Measurements from ENCODE around the gene OR4C5.
"Not testable (repeated sequence)": the region's sequence is repeated elsewhere in the genome, so short reads cannot be mapped to it uniquely, and the experiment has no call there.

DNA sequence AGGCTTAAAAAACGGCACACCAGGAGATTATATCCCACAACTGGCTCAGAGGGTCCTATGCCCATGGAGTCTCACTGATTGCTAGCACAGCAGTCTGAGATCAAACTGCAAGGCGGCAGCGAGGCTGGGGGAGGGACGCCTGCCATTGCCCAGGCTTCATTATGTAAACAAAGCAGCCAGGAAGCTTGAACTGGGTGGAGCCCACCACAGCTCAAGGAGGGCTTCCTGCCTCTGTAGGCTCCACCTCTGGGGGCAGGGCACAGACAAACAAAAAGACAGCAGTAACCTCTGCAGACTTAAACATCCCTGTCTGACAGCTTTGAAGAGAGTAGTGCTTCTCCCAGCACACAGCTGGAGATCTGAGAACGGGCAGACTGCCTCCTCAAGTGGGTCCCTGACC is 20.0 kb downstream of the OR4C5 start:
- TF ChIP-seq EZH2 (IDR thresholded peaks at IDR 0.05; ENCODE audit: low read depth, low read length, severe bottlenecking); RAD21 (IDR thresholded peaks at IDR 0.05 in 1 of 2, conservative IDR thresholded peaks at IDR 0.05 in 1 of 2; ENCODE audit: low read depth in 2 of 2, low read length in 2 of 2); EP300 (IDR thresholded peaks at IDR 0.05; ENCODE audit: borderline replicate concordance in 1 of 2, low read depth in 2 of 2, low read length in 2 of 2); POLR2A (IDR thresholded peaks at IDR 0.05; ENCODE audit: control extremely low read depth in 1 of 2, low read depth in 2 of 2, low read length in 2 of 2); RFX5 (IDR thresholded peaks at IDR 0.05; ENCODE audit: borderline replicate concordance, low read depth, low read length); SIX5 (IDR thresholded peaks at IDR 0.05; ENCODE audit: low read depth, low read length); CREB1 (IDR thresholded peaks at IDR 0.05); HDAC6 (IDR thresholded peaks at IDR 0.05; ENCODE audit: low read depth, low read length): not testable (repeated sequence)
- TF ChIP-seq, protein P1, sequence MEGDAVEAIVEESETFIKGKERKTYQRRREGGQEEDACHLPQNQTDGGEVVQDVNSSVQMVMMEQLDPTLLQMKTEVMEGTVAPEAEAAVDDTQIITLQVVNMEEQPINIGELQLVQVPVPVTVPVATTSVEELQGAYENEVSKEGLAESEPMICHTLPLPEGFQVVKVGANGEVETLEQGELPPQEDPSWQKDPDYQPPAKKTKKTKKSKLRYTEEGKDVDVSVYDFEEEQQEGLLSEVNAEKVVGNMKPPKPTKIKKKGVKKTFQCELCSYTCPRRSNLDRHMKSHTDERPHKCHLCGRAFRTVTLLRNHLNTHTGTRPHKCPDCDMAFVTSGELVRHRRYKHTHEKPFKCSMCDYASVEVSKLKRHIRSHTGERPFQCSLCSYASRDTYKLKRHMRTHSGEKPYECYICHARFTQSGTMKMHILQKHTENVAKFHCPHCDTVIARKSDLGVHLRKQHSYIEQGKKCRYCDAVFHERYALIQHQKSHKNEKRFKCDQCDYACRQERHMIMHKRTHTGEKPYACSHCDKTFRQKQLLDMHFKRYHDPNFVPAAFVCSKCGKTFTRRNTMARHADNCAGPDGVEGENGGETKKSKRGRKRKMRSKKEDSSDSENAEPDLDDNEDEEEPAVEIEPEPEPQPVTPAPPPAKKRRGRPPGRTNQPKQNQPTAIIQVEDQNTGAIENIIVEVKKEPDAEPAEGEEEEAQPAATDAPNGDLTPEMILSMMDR (IDR thresholded peaks at IDR 0.05; ENCODE audit: control extremely low read depth in 1 of 3, insufficient read depth in 1 of 3, low read depth in 1 of 3, low read length in 3 of 3), result not testable (repeated sequence)
